Neutrophil (primary cell): ENCODE results near the gene C1orf21.

Experiments used
- H3K27ac ChIP-seq: fragments of 200-600 bp; sonication (generic); 2 replicates; pipeline ENCODE4 v1.5.1; 2016; ENCODE audit warnings: mild to moderate bottlenecking, moderate library complexity
- H3K27me3 ChIP-seq: fragments of 200-600 bp; sonication (generic); 2 replicates; pipeline ENCODE4 v1.6.0; 2016; ENCODE audit warnings: mild to moderate bottlenecking
- H3K36me3 ChIP-seq: fragments of 200-600 bp; sonication (generic); 2 replicates; pipeline ENCODE4 v1.5.1; 2017
- H3K4me1 ChIP-seq, 2 experiments: fragments of 200-600 bp in 1 of 2; sonication (generic) in 1 of 2; 1 replicate in 1 of 2; 2 replicates in 1 of 2; pipeline versions ENCODE4 v1.5.1 to v1.6.1; 2013 to 2016; ENCODE audit warnings: low read depth in 1 of 2, low read length in 1 of 2, mild to moderate bottlenecking in 1 of 2, moderate library complexity in 1 of 2; ENCODE audit not compliant: control insufficient read depth in 1 of 2, insufficient read depth in 1 of 2
- H3K4me3 ChIP-seq, 2 experiments: fragments of 200-600 bp in 1 of 2; sonication (generic) in 1 of 2; 1 replicate in 1 of 2; 2 replicates in 1 of 2; pipeline ENCODE4 v1.5.1; 2013 to 2016; ENCODE audit warnings: low read depth in 1 of 2, low read length in 1 of 2, mild to moderate bottlenecking in 1 of 2, moderate library complexity in 1 of 2
- H3K9me3 ChIP-seq: fragments of 200-600 bp; sonication (generic); 2 replicates; pipeline ENCODE4 v1.5.1; 2016
- TF ChIP-seq, protein P1 (sequence below): fragments of 200-600 bp; sonication (generic); IDR thresholded peaks from 2 replicates; pipeline ENCODE4 v1.5.1; 2016; ENCODE audit warnings: antibody characterized with exemption

C1orf21 gene

DNA sequence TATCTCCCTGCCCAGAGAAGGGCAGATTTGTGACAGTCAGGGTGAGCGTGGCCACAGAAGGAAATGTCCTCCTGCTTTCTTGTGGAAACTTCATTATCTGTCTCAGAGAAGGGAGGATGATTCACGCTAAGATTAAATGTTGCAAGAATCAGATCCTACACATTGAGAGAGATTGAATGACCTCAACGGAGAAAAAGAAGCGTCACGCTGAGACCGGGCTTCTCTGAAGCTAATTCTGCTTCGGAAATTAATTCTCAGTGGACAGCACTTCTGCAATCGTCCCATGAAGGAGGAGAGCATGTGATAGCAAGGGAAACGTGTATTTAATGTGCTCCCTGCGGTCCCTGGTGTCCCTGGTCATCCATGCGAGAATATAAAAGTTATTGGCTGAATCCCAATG lies 19.8 kb upstream of the C1orf21 start:
- H3K9me3 ChIP-seq = no peaks in the 10 kb centered on the region
- H3K27me3 ChIP-seq = no peaks in the 10 kb centered on the region
- H3K4me1 ChIP-seq = no peaks in the 10 kb centered on the region
- H3K36me3 ChIP-seq = no peaks in the 10 kb centered on the region
- TF ChIP-seq, protein P1, sequence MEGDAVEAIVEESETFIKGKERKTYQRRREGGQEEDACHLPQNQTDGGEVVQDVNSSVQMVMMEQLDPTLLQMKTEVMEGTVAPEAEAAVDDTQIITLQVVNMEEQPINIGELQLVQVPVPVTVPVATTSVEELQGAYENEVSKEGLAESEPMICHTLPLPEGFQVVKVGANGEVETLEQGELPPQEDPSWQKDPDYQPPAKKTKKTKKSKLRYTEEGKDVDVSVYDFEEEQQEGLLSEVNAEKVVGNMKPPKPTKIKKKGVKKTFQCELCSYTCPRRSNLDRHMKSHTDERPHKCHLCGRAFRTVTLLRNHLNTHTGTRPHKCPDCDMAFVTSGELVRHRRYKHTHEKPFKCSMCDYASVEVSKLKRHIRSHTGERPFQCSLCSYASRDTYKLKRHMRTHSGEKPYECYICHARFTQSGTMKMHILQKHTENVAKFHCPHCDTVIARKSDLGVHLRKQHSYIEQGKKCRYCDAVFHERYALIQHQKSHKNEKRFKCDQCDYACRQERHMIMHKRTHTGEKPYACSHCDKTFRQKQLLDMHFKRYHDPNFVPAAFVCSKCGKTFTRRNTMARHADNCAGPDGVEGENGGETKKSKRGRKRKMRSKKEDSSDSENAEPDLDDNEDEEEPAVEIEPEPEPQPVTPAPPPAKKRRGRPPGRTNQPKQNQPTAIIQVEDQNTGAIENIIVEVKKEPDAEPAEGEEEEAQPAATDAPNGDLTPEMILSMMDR = no peak
- H3K27ac ChIP-seq = no peak overlapping the region
- no peak overlapping the region for H3K4me3 ChIP-seq

DNA sequence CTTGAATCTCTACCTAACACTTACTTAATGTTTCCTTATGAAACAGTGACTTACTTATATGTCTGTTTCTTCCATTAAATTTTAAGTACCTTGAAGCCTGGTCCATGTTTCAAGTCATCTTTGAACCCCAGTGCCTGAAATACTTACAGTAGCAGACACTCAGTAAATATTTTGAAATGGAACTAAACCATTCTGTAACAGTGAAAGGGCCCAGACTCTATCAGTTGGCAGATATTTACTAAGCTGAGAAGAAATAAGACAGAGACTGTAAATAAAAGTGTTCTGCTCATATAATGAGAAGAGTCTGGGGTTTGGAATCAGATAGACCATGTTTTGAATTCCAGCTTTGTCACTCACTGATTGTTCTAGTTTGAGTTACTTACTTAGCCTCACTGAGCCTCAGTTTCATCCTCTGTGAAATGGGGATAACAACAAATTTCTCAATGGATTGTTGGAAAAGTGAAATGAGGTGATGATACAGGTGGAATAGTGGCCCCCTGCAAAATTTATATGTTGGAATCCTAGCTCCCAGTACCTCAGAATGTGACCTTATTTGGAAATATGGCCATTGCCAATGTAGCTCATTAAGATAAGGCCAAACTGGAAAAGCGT lies 19.3 kb upstream of the C1orf21 start:
- no peaks in the 10 kb centered on the region for H3K27me3 ChIP-seq
- no peak overlapping the region for H3K4me3 ChIP-seq
- TF ChIP-seq, protein P1 = no peak
- no peaks in the 10 kb centered on the region for H3K9me3 ChIP-seq
- H3K4me1 ChIP-seq = no peaks in the 10 kb centered on the region
- H3K27ac ChIP-seq = no peak overlapping the region
- H3K36me3 ChIP-seq = no peaks in the 10 kb centered on the region

DNA sequence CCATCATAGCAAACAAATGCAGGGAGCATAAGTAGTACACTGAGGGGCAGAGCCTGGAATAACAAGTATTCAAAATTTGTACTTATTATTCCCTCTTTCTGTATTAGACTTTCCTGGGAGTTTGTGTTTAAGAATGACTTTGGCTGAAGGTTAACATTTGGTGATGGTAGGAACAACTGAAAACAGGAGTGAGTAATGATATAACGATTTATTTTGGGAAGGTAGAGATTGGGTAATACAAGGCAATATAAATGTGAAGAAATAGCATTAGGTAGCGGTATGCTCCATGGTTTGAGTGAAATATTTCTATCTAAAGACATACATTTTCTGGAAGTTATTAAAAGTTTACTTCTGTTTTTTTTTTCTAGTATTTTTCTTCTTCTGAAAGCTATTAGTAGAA lies 18.5 kb upstream of the C1orf21 start:
- no peaks in the 10 kb centered on the region for H3K9me3 ChIP-seq
- TF ChIP-seq, protein P1 = no peak
- H3K27ac ChIP-seq = no peak overlapping the region
- H3K36me3 ChIP-seq = no peaks in the 10 kb centered on the region
- no peak overlapping the region for H3K4me3 ChIP-seq
- H3K27me3 ChIP-seq = no peaks in the 10 kb centered on the region
- H3K4me1 ChIP-seq = no peaks in the 10 kb centered on the region

DNA sequence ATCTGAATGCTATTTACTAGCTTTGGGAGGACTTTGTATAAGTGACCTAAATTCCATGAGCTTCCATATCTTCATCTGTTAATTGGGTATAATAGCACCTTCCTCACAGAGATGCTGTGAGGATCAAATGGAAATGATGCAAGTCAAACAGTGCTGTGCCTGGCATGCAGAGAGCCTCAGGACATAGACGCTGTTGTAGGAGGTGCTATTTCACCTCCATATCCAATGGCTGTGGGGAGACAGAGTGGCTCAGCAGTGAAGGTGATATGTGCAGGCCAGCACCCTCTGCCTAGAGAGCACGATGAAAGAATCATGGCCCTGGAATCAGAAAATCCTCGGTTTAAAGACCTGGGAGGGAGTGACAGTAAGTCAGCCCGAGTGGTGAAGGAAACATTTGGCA lies 16.0 kb upstream of the C1orf21 start:
- H3K9me3 ChIP-seq = no peaks in the 10 kb centered on the region
- no peaks in the 10 kb centered on the region for H3K27me3 ChIP-seq
- H3K4me1 ChIP-seq = no peaks in the 10 kb centered on the region
- no peak overlapping the region for H3K4me3 ChIP-seq
- no peak overlapping the region for H3K27ac ChIP-seq
- TF ChIP-seq, protein P1 = no peak
- no peaks in the 10 kb centered on the region for H3K36me3 ChIP-seq

DNA sequence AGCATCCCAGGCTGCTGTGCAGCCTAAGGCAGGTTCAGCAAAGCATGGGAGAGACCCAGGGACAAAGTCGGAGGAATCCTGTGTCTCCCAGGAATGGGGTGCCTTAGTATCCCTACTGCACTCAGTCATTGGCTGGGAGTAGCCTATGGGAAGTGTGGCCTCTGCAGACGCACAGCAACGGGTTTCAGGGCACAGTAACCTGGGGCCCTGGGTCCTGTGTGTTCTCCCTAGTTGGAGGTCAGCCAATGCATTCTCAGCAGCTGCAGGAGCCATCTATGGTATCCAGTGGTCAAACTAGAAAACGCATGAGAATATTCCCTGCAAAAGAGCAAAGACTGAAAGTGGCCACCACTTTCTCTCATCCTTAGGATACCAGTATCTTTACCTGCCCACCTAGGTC lies 13.7 kb upstream of the C1orf21 start:
- Histone ChIP-seq H3K9me3 (no peaks in the 10 kb centered on the region), H3K27me3 (no peaks in the 10 kb centered on the region), H3K36me3 (no peaks in the 10 kb centered on the region), H3K4me1 (no peaks in the 10 kb centered on the region), H3K27ac (no peak overlapping the region), H3K4me3 (no peak overlapping the region)
- TF ChIP-seq, protein P1 = no peak

DNA sequence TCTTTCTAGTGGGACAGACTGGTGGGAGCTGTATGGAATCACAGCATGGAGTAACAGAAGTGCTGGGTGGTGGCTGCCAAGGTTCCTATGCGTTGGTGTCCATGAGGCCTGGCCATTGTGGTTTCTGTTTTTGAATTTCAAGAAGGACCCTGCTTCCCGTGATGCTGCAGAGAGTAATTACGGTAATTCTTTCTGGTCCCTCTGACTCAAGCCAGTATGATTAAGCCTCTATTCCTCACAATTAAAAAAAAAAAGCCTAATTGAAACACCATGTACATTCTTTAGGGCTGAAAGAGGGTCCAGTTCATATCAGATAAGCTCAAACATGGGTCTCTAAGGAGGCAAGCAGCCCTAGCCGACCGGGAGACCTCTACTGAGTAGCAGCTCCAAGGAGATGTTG lies 10.5 kb upstream of the C1orf21 start:
- no peaks in the 10 kb centered on the region for H3K27me3 ChIP-seq
- H3K27ac ChIP-seq = no peak overlapping the region
- no peaks in the 10 kb centered on the region for H3K9me3 ChIP-seq
- H3K4me1 ChIP-seq = no peaks in the 10 kb centered on the region
- TF ChIP-seq, protein P1 = no peak
- no peak overlapping the region for H3K4me3 ChIP-seq
- no peaks in the 10 kb centered on the region for H3K36me3 ChIP-seq
